Fibroblast of lung (primary cell): ENCODE data around the gene SEMA4B. TPM values are rescaled to one million over a fixed set of nuclear protein-coding genes. Genes with fewer than 3 reads are reported as not detected.

Experiments
- DNase-seq, 2 donors: peaks; one replicate each; pipeline versions ENCODE4 v3.0.0 to v3.0.0-alpha.2; 2010; ENCODE audit warnings: low read depth in 2 of 2
- H2AFZ ChIP-seq: 2 replicates; pipeline ENCODE4 v1.5.1; 2012; ENCODE audit warnings: low read length, control low read depth, inconsistent platforms
- H3K27ac ChIP-seq: 2 replicates; pipeline ENCODE4 v1.5.1; 2011; ENCODE audit warnings: low read length, control low read depth; ENCODE audit not compliant: insufficient read depth
- H3K27me3 ChIP-seq: 2 replicates; pipeline ENCODE4 v1.5.1; 2011; ENCODE audit warnings: mild to moderate bottlenecking, low read length; ENCODE audit not compliant: control insufficient read depth, insufficient read depth
- H3K36me3 ChIP-seq: 2 replicates; pipeline ENCODE4 v1.5.1; 2011; ENCODE audit warnings: low read length; ENCODE audit not compliant: control insufficient read depth, insufficient read depth
- H3K4me1 ChIP-seq: 2 replicates; pipeline ENCODE4 v1.5.1; 2011; ENCODE audit warnings: low read length; ENCODE audit not compliant: control insufficient read depth, insufficient read depth; ENCODE audit errors: extremely low read depth
- H3K4me2 ChIP-seq: 2 replicates; pipeline ENCODE4 v1.5.1; 2011; ENCODE audit warnings: low read length, control low read depth; ENCODE audit not compliant: insufficient read depth; ENCODE audit errors: extremely low read depth
- H3K4me3 ChIP-seq, 4 experiments: fragments of 200-600 bp in 1 of 4; sonication (generic) in 1 of 4; replicated peaks in 1 of 4; 2 replicates each; pipeline ENCODE4 v1.5.1; 2011 to 2016; ENCODE audit warnings: low read length in 4 of 4, low read depth in 3 of 4, mild to moderate bottlenecking in 3 of 4, control low read depth in 2 of 4, inconsistent platforms in 1 of 4, mixed read lengths in 1 of 4; ENCODE audit not compliant: insufficient read depth in 1 of 4; ENCODE audit errors: control extremely low read depth in 1 of 4
- H3K79me2 ChIP-seq: 2 replicates; pipeline ENCODE4 v1.5.1; 2012; ENCODE audit warnings: mild to moderate bottlenecking, low read length, inconsistent platforms; ENCODE audit not compliant: control insufficient read depth, insufficient read depth
- H3K9ac ChIP-seq: 2 replicates; pipeline ENCODE4 v1.5.1; 2011; ENCODE audit warnings: mild to moderate bottlenecking, low read length, control low read depth; ENCODE audit not compliant: insufficient read depth
- H3K9me3 ChIP-seq: 2 replicates; pipeline ENCODE4 v1.5.1; 2012; ENCODE audit warnings: low read depth, low read length; ENCODE audit not compliant: control insufficient read depth, insufficient read depth
- H4K20me1 ChIP-seq: 2 replicates; pipeline ENCODE4 v1.5.1; 2011; ENCODE audit warnings: low read length; ENCODE audit not compliant: control insufficient read depth, insufficient read depth; ENCODE audit errors: extremely low read depth
- EZH2 ChIP-seq: IDR thresholded peaks from 2 replicates; pipeline ENCODE4 v1.5.1; 2012; ENCODE audit warnings: low read length, control low read depth, mild to moderate bottlenecking; ENCODE audit errors: missing control alignments
- polyA plus RNA-seq, 2 donors: library from polyadenylated mRNA; depleted of rRNA in 1 of 2; stranded (reverse) in 1 of 2; unstranded in 1 of 2; fragments of >200 nt; gene quantifications; 2 replicates each; pipeline ENCODE4 v1.2.1, GENCODE V29; 2011 to 2012; ENCODE audit warnings: missing spikeins in 1 of 2
- total RNA-seq: library from RNA; depleted of rRNA; stranded (reverse); fragments of >200 nt; gene quantifications from 2 replicates; pipeline ENCODE4 v1.2.1, GENCODE V29; 2014
- TF ChIP-seq, protein P1 (sequence below), 2 donors: IDR thresholded peaks in 1 of 2; conservative IDR thresholded peaks in 1 of 2; 1 replicate in 1 of 2; 2 replicates in 1 of 2; pipeline ENCODE4 v1.5.1; 2011 to 2012; ENCODE audit warnings: low read length in 2 of 2, control low read depth in 1 of 2, inconsistent platforms in 1 of 2, low read depth in 1 of 2, mild to moderate bottlenecking in 1 of 2

Gene SEMA4B
- total and polyA plus RNA-seq, 2 donors (not counting 1 experiment from before 2014, with no cell fraction given), result 12.8 to 30.4 TPM

DNA sequence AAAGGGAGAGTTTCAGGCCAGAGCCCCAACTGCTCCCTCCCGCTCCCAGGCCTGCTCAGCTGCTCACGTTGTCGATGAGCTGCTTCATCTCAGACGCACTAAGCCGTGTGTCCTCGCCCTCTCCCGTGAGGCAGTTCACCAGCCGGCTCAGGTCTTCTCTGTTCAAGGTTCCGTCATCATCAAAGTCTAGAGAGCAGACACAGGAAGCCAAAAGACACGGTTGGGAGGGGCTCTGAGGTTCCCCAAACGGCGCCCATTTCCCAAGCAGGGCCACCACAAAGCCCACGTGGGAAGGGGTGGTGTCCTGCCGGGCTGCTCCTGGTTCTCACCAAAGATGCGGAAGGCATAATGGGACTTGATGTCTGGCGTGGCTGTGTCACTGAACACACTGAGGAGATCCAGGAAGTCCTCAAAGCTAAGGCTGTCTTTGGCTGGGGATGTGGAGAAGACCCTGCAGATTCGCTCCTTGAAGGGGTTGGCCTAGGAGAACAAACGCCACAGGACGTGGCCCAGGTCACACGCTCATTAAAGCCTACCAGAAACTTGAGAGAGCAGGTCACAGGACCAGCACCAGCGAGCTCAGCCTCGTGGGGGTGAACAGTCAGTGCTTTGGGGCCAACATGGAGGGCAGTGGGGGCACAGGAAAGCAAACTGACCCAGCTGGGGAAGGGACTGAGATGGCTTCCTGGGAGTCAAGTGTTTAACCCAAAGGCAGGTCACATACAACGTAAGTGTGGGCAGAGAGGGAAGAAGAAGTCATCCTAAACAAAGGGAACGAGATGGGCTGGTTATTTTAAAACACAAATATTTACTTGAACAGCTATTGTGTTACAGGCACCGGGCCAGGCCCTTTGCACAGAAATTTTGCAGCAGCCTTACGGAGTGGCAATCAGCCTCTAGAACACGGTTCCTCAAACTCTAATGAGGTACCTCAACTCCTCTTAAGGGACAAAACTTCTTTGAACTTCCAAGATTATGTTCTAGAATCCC lies 30.2 kb downstream of the SEMA4B start:
- Histone ChIP-seq H3K4me2 (no peak overlapping the region), H3K9ac (no peak overlapping the region), H3K27ac (no peak overlapping the region), H2AFZ (no peak overlapping the region), H3K4me3 (no peak overlapping the region), H4K20me1 (no peaks in the 10 kb centered on the region), H3K79me2 (peaks cover 9% of the 10 kb centered on the region), H3K4me1 (peaks cover 4% of the 10 kb centered on the region), H3K36me3 (peaks cover 17% of the 10 kb centered on the region), H3K27me3 (no peaks in the 10 kb centered on the region), H3K9me3 (no peaks in the 10 kb centered on the region)
- peak in 1 of 2 donors; percentile 5 for DNase-seq
- TF ChIP-seq, protein P1, sequence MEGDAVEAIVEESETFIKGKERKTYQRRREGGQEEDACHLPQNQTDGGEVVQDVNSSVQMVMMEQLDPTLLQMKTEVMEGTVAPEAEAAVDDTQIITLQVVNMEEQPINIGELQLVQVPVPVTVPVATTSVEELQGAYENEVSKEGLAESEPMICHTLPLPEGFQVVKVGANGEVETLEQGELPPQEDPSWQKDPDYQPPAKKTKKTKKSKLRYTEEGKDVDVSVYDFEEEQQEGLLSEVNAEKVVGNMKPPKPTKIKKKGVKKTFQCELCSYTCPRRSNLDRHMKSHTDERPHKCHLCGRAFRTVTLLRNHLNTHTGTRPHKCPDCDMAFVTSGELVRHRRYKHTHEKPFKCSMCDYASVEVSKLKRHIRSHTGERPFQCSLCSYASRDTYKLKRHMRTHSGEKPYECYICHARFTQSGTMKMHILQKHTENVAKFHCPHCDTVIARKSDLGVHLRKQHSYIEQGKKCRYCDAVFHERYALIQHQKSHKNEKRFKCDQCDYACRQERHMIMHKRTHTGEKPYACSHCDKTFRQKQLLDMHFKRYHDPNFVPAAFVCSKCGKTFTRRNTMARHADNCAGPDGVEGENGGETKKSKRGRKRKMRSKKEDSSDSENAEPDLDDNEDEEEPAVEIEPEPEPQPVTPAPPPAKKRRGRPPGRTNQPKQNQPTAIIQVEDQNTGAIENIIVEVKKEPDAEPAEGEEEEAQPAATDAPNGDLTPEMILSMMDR (conservative IDR thresholded peaks at IDR 0.05 in 1 of 2, IDR thresholded peaks at IDR 0.05 in 1 of 2; ENCODE audit: low read depth in 1 of 2, low read length in 2 of 2), result no peak
- no peak for TF ChIP-seq EZH2

GRCh38 chr15:90232196-90232595 lies 31.1 kb downstream of the SEMA4B start:
- H3K4me1 ChIP-seq, result peaks cover 4% of the 10 kb centered on the region
- H3K9ac ChIP-seq, result no peak overlapping the region
- no peaks in the 10 kb centered on the region for H4K20me1 ChIP-seq
- no peak overlapping the region for H2AFZ ChIP-seq
- no peaks in the 10 kb centered on the region for H3K27me3 ChIP-seq
- H3K79me2 ChIP-seq, result peaks cover 9% of the 10 kb centered on the region
- peaks cover 17% of the 10 kb centered on the region for H3K36me3 ChIP-seq
- H3K9me3 ChIP-seq, result no peaks in the 10 kb centered on the region
- H3K27ac ChIP-seq, result no peak overlapping the region
- H3K4me3 ChIP-seq, result peak overlapping the region in 2 of 4 experiments; percentile 80 to 90
- DNase-seq, result no peak
- TF ChIP-seq, protein P1 (conservative IDR thresholded peaks at IDR 0.05 in 1 of 2, IDR thresholded peaks at IDR 0.05 in 1 of 2; ENCODE audit: low read depth in 1 of 2, low read length in 2 of 2), result no peak
- TF ChIP-seq EZH2, result no peak
- H3K4me2 ChIP-seq, result peak overlapping the region; percentile 98

GRCh38 chr15:90232941-90233386 lies 31.8 kb downstream of the SEMA4B start:
- DNase-seq, result peak in 1 of 2 donors; percentile 42
- H2AFZ ChIP-seq, result no peak overlapping the region

More at GRCh38 chr15:90232941-90233386, 31.8 kb downstream of the SEMA4B start:
- TF ChIP-seq EZH2, result no peak
- TF ChIP-seq, protein P1 (conservative IDR thresholded peaks at IDR 0.05 in 1 of 2, IDR thresholded peaks at IDR 0.05 in 1 of 2; ENCODE audit: low read depth in 1 of 2, low read length in 2 of 2), result peak; percentile 47 to 53
- Histone ChIP-seq H3K36me3 (peaks cover 14% of the 10 kb centered on the region), H3K9ac (peak overlapping the region; percentile 88), H3K27me3 (no peaks in the 10 kb centered on the region), H3K27ac (peak overlapping the region; percentile 95), H3K4me3 (peak overlapping the region; percentile 77 to 93 (median 85)), H4K20me1 (no peaks in the 10 kb centered on the region), H3K9me3 (no peaks in the 10 kb centered on the region), H3K4me1 (peaks cover 4% of the 10 kb centered on the region), H3K79me2 (peaks cover 9% of the 10 kb centered on the region), H3K4me2 (peak overlapping the region; percentile 98)
